Spleen (tissue), 11 donors: ENCODE measurements around the gene CPSF4. TPM values are rescaled to one million over a fixed set of nuclear protein-coding genes. Genes with fewer than 3 reads are reported as not detected.

Experiments
- DNase-seq: peaks from one replicate; pipeline ENCODE4 v3.0.0-alpha.2; 2020
- H3K27ac ChIP-seq, 8 donors: fragments of 200-600 bp; sonication (generic) in 7 of 8; 1 replicate in 4 of 8; 2 replicates in 4 of 8; pipeline versions ENCODE4 v1.5.0 to v1.8.0; 2016 to 2021; ENCODE audit warnings: inconsistent platforms in 4 of 8, mild to moderate bottlenecking in 4 of 8, moderate library complexity in 1 of 8
- H3K27me3 ChIP-seq, 7 donors: fragments of 200-600 bp; sonication (generic) in 6 of 7; replicated peaks in 1 of 7; 1 replicate in 4 of 7; 2 replicates in 3 of 7; pipeline versions ENCODE4 v1.5.0 to v1.8.0; 2016 to 2021; ENCODE audit warnings: inconsistent platforms in 3 of 7, mild to moderate bottlenecking in 1 of 7
- H3K36me3 ChIP-seq, 6 donors: fragments of 200-600 bp; sonication (generic) in 5 of 6; 1 replicate in 4 of 6; 2 replicates in 2 of 6; pipeline versions ENCODE4 v1.5.0 to v1.8.0; 2016 to 2021; ENCODE audit warnings: inconsistent platforms in 2 of 6
- H3K4me1 ChIP-seq, 6 donors: fragments of 200-600 bp; sonication (generic) in 5 of 6; 1 replicate in 3 of 6; 2 replicates in 3 of 6; pipeline versions ENCODE4 v1.5.0 to v1.8.0; 2016 to 2021; ENCODE audit warnings: inconsistent platforms in 3 of 6
- H3K4me3 ChIP-seq, 8 donors: fragments of 200-600 bp; sonication (generic) in 7 of 8; 1 replicate in 4 of 8; 2 replicates in 4 of 8; pipeline versions ENCODE4 v1.5.0 to v1.8.0; 2016 to 2021; ENCODE audit warnings: inconsistent platforms in 4 of 8, mild to moderate bottlenecking in 4 of 8, moderate library complexity in 2 of 8
- H3K9me3 ChIP-seq, 8 donors: fragments of 200-600 bp; sonication (generic) in 7 of 8; 1 replicate in 4 of 8; 2 replicates in 4 of 8; pipeline versions ENCODE4 v1.5.0 to v1.8.0; 2016 to 2021; ENCODE audit warnings: inconsistent platforms in 4 of 8
- POLR2A ChIP-seq, 3 donors: fragments of 450-650 bp; IDR thresholded peaks; one replicate each; pipeline ENCODE4 v1.5.1; 2017; ENCODE audit warnings: antibody characterized with exemption in 3 of 3, mild to moderate bottlenecking in 1 of 3
- POLR2AphosphoS5 ChIP-seq, 3 donors: sonication (generic); formaldehyde crosslinking; IDR thresholded peaks; one replicate each; pipeline ENCODE4 v1.5.1; 2017; ENCODE audit warnings: antibody characterized with exemption in 3 of 3
- WGBS, 5 donors: extraction: QIAGEN DNeasy Blood & Tissue Kit in 3 of 5; methylation state at CpG; one replicate each; pipeline versions ENCODE4 v1.1.5 to v1.1.7; 2013 to 2018; 5-methylcytosine and 5-hydroxymethylcytosine counted together
- intact Hi-C: fragments of 100-400 bp; cut with DNase I; formaldehyde crosslinking; loops from one replicate; pipeline ENCODE4 v1.15.0; 2023; ENCODE audit warnings: low total_unique reads
- polyA plus RNA-seq, 3 donors: library from polyadenylated mRNA; stranded (reverse); fragments of 200-250 nt; gene quantifications; one replicate each; pipeline ENCODE4 v1.2.1, GENCODE V29; 2013
- total RNA-seq, 7 donors: library from RNA; depleted of rRNA in 3 of 7; stranded (reverse); fragments of >200 nt in 3 of 7; fragmentation: NEBNext Ultra II Directional in 4 of 7; extraction: Animal tissue kit (Norgen Biotek cat#: 25700) in 4 of 7; gene quantifications; one replicate each; pipeline versions ENCODE4 v1.1.0 to v1.2.1, GENCODE V29; 2016 to 2021
- TF ChIP-seq, protein P1 (sequence below), 11 experiments: fragments of 200-600 bp in 7 of 11; fragments of 450-650 bp in 4 of 11; sonication (generic) in 4 of 11; IDR thresholded peaks in 8 of 11; conservative IDR thresholded peaks in 3 of 11; 1 replicate in 7 of 11; 2 replicates in 4 of 11; pipeline versions ENCODE4 v1.4.0 to v1.8.0; 2016 to 2021; ENCODE audit warnings: antibody characterized with exemption in 11 of 11, inconsistent platforms in 4 of 11, mild to moderate bottlenecking in 1 of 11
- donor health status: healthy with polysubstance abuse.
- donor health status: DM: no; HTN: no; CAD: no; lungs with moderate emphysema.
- donor health status: DM: no; HTN: no; CAD: no.
- donor health status: Bipolar disorder and iron deficiency.
- donor health status: healthy.
- donor health status: DM: no; HTN: no; CAD: no.
- donor health status: DM: yes; HTN: yes; CAD: no.

CPSF4 gene
- total and polyA plus RNA-seq, 10 donors: 28.7 to 49.6 (median 36.9) TPM

DNA sequence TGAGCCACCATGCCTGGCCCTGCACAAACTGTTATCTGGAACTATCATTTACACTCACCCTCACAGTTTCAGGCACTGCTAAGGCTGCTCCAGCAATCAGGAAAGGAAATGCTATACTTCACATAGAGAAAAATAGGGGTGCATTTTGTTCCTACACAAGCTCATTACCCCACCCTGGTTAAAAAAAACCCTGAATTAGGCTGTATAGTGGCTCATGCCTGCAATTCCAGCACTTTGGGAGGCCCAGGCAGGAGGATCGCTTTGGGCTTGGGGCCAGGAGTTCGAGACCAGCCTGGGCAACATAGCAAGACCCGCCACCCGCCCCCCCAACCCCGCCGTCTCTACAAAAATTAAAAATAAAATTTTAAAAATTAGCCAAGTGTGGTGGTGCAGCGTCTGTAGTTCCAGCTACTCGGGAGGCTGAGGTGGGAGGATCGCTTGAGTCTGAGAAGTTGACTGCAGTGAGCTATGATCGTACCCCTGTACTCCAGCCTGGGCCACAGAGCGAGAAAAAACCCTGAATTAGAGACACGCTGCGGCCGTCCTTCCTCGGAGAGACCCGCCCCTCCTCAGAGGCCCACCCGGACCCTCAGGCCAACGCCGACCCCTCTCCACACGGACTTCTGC lies 684 bp upstream of the CPSF4 start:
- peak overlapping the region; percentile 78 to 99 (median 96) for H3K4me3 ChIP-seq
- intact Hi-C loops: no loop called here
- no peaks in the 10 kb centered on the region for H3K27me3 ChIP-seq
- DNase-seq: no peak
- TF ChIP-seq POLR2A (IDR thresholded peaks at IDR 0.05): no peak
- no peak for TF ChIP-seq POLR2AphosphoS5 (IDR thresholded peaks at IDR 0.05)
- TF ChIP-seq, protein P1, sequence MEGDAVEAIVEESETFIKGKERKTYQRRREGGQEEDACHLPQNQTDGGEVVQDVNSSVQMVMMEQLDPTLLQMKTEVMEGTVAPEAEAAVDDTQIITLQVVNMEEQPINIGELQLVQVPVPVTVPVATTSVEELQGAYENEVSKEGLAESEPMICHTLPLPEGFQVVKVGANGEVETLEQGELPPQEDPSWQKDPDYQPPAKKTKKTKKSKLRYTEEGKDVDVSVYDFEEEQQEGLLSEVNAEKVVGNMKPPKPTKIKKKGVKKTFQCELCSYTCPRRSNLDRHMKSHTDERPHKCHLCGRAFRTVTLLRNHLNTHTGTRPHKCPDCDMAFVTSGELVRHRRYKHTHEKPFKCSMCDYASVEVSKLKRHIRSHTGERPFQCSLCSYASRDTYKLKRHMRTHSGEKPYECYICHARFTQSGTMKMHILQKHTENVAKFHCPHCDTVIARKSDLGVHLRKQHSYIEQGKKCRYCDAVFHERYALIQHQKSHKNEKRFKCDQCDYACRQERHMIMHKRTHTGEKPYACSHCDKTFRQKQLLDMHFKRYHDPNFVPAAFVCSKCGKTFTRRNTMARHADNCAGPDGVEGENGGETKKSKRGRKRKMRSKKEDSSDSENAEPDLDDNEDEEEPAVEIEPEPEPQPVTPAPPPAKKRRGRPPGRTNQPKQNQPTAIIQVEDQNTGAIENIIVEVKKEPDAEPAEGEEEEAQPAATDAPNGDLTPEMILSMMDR (IDR thresholded peaks at IDR 0.05 in 8 of 11, conservative IDR thresholded peaks at IDR 0.05 in 3 of 11): no peak
- peaks cover 13 to 63% (median 40%) of the 10 kb centered on the region in 6 donors for H3K4me1 ChIP-seq
- peaks cover 0 to 37% (median 22%) of the 10 kb centered on the region in 6 donors for H3K36me3 ChIP-seq
- peak overlapping the region; percentile 80 to 94 (median 86) for H3K27ac ChIP-seq
- no peaks in the 10 kb centered on the region for H3K9me3 ChIP-seq
- 18 to 25% (median 19%) methylated on average over 19 to 20 of the region's 20 CpGs for WGBS, 5 donors

DNA sequence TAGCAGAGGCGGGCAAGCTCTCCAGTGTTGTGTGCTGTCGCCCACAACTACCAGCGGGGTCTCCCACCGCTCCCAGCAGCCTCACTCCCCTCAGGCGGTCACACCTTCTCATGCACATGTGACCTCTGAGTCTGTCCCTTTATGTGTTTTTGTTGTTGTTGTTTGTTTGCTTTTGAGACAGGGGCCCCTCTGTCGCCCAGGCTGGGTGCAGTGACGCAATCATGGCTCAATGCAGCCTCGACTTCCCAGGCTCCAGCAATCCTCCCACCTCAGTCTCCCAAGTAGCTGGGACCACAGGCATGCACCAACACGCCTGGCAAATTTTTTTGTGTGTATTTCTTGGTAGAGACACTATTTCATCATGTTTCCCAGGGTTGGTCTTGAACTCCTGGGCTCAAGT lies 1.5 kb downstream of the CPSF4 start:
- WGBS, 5 donors: 81 to 87% (median 84%) methylated on average over 9 of the region's 9 CpGs
- Histone ChIP-seq H3K4me1 (peaks cover 13 to 76% (median 41%) of the 10 kb centered on the region in 6 donors), H3K36me3 (peaks cover 0 to 37% (median 14%) of the 10 kb centered on the region in 6 donors), H3K9me3 (no peaks in the 10 kb centered on the region), H3K27ac (peak overlapping the region in 1 of 8 donors; percentile 94), H3K4me3 (peak overlapping the region in 5 of 8 donors; percentile 78 to 99 (median 96)), H3K27me3 (no peaks in the 10 kb centered on the region)
- no peak for DNase-seq
- TF ChIP-seq, protein P1 (IDR thresholded peaks at IDR 0.05 in 8 of 11, conservative IDR thresholded peaks at IDR 0.05 in 3 of 11): no peak
- TF ChIP-seq POLR2A (IDR thresholded peaks at IDR 0.05): no peak
- intact Hi-C loops: no loop called here

DNA sequence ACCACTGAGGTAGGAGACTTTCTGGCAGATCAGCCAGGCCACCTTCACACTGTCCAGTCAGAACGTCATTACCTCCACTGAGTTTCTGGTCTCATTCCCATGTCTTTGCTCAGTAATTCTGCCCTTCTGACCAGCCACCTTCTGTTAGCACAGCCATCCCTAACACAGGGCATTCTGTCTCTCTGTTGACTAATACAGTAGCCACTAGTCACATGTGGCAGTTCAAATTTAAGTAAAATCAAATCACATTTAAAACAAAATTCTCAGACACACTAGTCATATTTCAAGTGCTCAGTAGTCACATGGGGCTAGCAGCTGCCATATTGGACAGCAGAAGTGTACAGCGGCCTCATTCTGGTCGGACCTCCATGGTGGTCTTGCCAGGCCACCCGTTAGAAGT lies 7.4 kb downstream of the CPSF4 start:
- Histone ChIP-seq H3K27me3 (no peaks in the 10 kb centered on the region), H3K4me1 (peaks cover 0 to 51% (median 18%) of the 10 kb centered on the region in 6 donors), H3K9me3 (no peaks in the 10 kb centered on the region), H3K36me3 (peaks cover 0 to 93% (median 66%) of the 10 kb centered on the region in 6 donors), H3K4me3 (no peak overlapping the region), H3K27ac (no peak overlapping the region)
- WGBS, 5 donors: 89 to 94% (median 92%) methylated on average over 4 of the region's 4 CpGs
- no peak for DNase-seq
- intact Hi-C loops: no loop called here
- no peak for TF ChIP-seq POLR2A (IDR thresholded peaks at IDR 0.05)
- TF ChIP-seq, protein P1 (IDR thresholded peaks at IDR 0.05 in 8 of 11, conservative IDR thresholded peaks at IDR 0.05 in 3 of 11): no peak
- TF ChIP-seq POLR2AphosphoS5 (IDR thresholded peaks at IDR 0.05): no peak

DNA sequence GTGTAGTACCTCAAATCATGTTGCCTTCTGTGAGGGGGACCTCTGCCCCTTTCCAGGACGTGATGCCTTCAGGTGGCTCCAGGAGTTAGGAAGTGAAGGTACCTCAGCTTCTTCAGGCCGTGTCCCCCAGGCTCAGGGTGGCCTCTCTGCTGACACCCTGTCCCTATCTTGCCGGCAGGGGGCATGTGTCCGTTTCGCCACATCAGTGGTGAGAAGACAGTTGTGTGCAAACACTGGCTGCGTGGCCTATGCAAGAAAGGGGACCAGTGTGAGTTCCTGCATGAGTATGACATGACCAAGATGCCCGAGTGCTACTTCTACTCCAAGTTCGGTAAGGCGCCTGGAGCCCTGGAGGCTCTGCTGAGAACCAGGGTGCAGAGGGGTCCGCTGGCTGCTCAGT lies 9.2 kb downstream of the CPSF4 start:
- intact Hi-C loops: no loop called here
- Histone ChIP-seq H3K4me3 (no peak overlapping the region), H3K27me3 (no peaks in the 10 kb centered on the region), H3K4me1 (peaks cover 0 to 40% (median 11%) of the 10 kb centered on the region in 6 donors), H3K36me3 (peaks cover 0 to 100% (median 81%) of the 10 kb centered on the region in 6 donors), H3K27ac (no peak overlapping the region), H3K9me3 (no peaks in the 10 kb centered on the region)
- WGBS, 5 donors: 87 to 95% (median 92%) methylated on average over 8 to 10 of the region's 10 CpGs
- DNase-seq: no peak
- TF ChIP-seq, protein P1 (IDR thresholded peaks at IDR 0.05 in 8 of 11, conservative IDR thresholded peaks at IDR 0.05 in 3 of 11): peak in 1 of 11 experiments; percentile 13
- no peak for TF ChIP-seq POLR2A (IDR thresholded peaks at IDR 0.05)
